RPMI8226 (cell line): Measurements from ENCODE around the gene SREBF2.

Source experiments
- DNase-seq: peaks from one replicate; pipeline ENCODE4 v3.0.0-alpha.2; 2015

SREBF2 gene

GRCh38 chr22:41923595-41924276 is 90.8 kb downstream of the SREBF2 start:
- DNase-seq, result no peak

DNA sequence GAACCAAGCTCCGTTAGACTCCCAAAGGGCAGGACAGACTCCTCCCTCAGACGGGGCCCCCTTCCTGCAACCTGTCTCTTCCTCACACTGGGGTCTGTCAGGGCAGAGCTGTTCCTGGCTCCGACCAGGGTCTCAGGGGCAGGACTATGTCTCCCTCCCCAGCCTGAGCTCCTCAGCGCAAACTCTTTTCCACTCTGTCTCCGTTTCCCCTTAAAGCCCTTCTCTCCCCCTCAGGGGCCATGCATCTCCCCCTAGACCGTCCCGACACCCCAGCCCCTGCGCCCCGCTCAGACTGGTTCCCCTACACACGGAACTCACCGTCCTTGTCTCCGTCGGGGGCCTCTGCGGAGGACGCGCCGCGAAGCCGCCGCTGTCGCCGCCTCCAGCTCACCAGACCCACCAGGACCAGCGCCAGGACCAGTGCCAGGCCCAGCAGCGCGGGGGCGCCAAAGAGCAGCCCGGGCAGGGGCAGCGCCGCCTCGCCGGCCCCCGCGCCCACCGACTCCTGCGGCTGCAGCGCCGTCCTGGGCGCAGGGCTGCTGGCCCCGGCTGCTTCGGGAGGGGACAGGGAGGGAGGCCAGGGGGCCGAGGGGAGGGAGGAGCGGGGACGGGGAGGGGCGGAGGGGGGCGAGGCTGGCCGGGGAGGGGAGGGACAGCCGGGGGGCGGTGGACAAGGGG is 93.0 kb downstream of the SREBF2 start:
- peak; percentile 78 for DNase-seq

GRCh38 chr22:41927813-41928212 is 94.9 kb downstream of the SREBF2 start:
- no peak for DNase-seq

- no peak for DNase-seq
These were observed 95.9 kb downstream of the SREBF2 start for GRCh38 chr22:41928593-41929417.

- no peak for DNase-seq
These were observed 96.5 kb downstream of the SREBF2 start for GRCh38 chr22:41929418-41929810.

DNA sequence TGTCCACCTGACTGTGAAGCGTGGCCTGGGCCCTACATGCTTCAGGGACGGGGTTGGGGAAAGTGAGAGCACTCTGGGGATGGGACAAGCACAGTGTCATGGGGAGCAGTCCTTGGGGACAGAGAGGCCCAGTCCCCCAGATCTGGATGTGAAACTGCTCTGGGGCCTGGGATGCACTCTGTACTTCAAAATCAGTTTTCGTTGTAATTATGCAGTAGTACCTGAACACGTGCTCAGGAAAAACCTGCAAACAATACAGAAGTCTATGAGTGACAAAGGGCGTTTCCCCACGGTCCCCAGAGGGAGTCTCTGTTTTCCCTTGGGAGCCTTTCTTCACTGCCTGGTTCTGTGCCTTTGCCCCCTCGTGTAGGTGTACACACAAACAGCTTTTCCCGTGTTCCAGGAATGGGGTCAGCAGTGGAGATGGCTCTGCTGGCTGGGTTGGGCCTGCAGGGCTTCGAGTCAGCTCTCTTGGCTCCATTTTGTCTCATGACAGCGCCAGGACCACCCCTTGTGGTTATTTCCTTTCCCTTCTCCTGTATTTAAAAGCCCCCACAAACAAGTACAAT is 98.9 kb downstream of the SREBF2 start:
- DNase-seq, result no peak

GRCh38 chr22:41932353-41932752 is 99.4 kb downstream of the SREBF2 start:
- no peak for DNase-seq

- no peak for DNase-seq
These were observed 100.7 kb downstream of the SREBF2 start for GRCh38 chr22:41933411-41934177.

DNA sequence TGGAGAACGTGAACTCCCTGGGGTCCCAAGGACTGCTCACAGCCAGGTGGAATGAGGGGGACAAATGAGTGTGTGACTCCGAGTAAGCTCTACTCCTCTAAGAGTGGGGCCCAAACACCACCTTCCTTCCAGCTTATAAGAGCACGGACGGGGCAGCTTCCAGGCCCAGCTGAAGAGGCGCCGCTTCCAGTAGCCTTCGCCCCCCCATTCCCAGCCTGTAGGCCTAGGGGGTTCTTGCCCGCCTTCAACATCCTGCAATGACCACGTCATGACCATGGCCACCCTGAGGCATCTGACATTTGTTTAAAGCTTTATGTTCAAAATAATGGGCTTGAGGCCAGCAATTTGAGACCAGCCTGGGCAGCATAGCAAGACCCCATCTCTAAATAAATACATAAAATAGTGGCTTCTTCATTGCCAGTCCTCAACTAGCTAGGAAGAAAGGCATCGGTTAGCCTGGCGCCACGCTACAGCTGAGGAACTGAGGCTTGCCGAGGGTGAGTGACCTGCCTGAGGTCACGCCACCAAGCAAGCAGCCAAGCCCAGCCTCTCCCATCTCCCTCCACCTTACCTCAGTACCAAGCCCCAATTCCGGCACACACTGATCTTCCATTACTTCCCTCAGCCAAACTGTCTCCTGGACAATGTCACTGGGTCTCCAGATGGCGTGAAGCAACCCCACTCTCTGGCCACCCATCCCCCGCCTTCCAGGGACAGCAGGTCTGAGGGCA is 101.5 kb downstream of the SREBF2 start:
- DNase-seq, result no peak

GRCh38 chr22:41935015-41935351 is 102.1 kb downstream of the SREBF2 start:
- no peak for DNase-seq

GRCh38 chr22:41935509-41935908 is 102.6 kb downstream of the SREBF2 start:
- DNase-seq, result no peak

DNA sequence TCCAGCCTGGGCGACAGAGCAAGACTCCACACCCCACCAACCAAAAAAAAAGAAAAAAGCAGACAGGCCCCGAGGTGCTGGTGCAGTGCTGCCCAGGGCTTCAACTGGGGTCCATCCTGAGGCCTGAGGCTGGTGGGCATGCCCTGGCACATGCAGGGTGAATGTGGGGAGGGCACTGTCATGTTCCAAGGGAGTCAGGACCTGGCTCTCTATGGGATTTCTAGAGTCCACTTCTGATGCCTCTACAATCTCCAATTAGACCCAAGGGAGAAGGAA is 103.9 kb downstream of the SREBF2 start:
- no peak for DNase-seq

DNA sequence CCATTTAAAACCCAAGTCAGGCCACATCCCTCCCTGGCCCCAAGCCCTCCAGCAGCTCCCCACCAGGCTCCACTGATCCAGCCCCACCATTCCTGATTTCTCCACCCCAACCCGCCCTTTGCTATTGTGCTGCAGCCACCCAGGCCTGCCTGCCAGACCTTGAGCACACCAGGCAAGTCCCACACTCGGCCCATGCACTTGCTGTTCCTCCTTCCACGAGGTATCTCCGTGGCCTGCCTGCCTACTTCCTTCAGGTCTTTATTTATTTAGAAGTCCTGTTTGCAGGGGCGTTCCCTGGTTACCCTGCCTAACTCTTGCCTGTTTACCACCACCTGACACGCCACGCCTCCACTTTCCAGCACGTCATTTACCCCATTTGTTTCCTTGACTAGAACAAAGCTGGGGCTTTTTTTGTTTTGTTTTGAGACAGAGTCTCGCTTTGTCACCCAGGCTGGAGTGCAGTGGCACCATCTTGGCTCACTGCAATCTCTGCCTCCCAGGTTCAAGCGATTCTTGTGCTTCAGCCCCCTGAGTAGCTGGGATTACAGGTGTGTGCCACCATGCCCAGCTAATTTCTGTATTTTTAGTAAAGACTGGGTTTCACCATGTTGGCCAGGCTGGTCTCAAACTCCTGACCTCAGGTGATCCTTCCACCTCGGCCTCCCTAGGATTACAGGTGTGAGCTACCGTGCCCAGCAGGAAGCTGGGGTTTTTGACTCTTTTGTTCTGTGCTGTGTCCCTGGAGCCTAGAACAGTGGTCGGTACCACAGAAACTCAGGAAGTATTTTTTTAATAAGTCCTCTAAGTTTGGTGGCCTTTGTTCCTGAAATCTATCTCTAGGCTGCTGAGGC is 107.3 kb downstream of the SREBF2 start:
- DNase-seq, result no peak

- peak; percentile 74 for DNase-seq
These were observed 108.2 kb downstream of the SREBF2 start for GRCh38 chr22:41940832-41941765.

- DNase-seq, result no peak
These were observed 110.8 kb downstream of the SREBF2 start for GRCh38 chr22:41943661-41944209.

- peak; percentile 95 for DNase-seq
These were observed 113.9 kb downstream of the SREBF2 start, which contains the start of gene CENPM for GRCh38 chr22:41946629-41947423. Gene CENPM, minus strand, starts transcription at chr22:41947152. Its CDS starts 76 bp downstream, at chr22:41947076.

DNA sequence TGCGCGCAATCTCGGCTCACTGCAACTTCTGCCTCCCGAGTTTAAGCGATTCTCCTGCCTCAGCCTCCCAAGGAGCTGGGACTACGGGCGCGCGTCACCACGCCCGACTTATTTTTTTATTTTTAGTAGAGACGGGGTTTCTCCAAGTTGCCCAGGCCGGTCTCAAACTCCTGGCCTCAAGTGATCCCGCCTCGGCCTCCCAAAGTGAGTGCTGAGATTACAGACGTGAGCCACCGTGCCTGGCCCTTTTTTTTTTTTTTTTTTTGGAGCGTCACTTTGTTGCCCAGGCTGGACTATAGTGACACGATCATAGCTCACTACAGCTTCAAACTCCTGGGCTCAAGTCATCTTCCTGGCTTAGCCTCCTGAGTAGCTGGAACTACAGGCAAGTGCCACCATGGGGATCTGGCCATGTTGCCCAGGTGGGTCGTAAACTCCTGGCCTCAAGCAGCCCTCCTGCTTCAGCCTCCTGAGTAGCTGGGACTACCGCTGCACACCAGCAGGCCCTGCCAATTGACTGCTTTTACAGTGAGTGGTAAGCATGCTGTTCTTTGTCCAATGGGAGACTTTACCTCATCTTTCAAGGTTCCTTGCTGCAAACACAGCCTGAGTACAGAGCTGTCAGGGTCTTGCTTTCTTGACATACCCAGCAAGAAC is 114.6 kb downstream of the SREBF2 start:
- no peak for DNase-seq

GRCh38 chr22:41948142-41948541 is 115.2 kb downstream of the SREBF2 start:
- no peak for DNase-seq
